Naive thymus-derived CD4-positive, alpha-beta T cell (primary cell): Measurements from ENCODE around the gene MGLL. TPM values are rescaled to one million over a fixed set of nuclear protein-coding genes. Genes with fewer than 3 reads are reported as not detected.

Experiments
- ATAC-seq: fragments of 150-1000 bp; cut with Tn5 transposase; 2 replicates; pipeline ENCODE4 v1.10.0; 2021; ENCODE audit warnings: mild to moderate bottlenecking, moderate library complexity
- CTCF ChIA-PET: fragments of 350-600 bp; sonication (Branson Sonifier 250); formaldehyde crosslinking; loops from one replicate; lab custom pipeline; 2021; ENCODE audit warnings: antibody characterized with exemption; lab: Charles Lee
- POLR2A ChIA-PET: fragments of 350-600 bp; sonication (Branson Sonifier 250); formaldehyde crosslinking; loops from one replicate; lab custom pipeline; 2021; ENCODE audit warnings: antibody characterized with exemption, inconsistent platforms; lab: Charles Lee
- DNase-seq, 9 donors: peaks; one replicate each; pipeline versions ENCODE4 v3.0.0 to v3.0.0-alpha.2; 2020 to 2022; ENCODE audit warnings: mixed read lengths in 1 of 9
- H3K27ac ChIP-seq: one replicate; pipeline ENCODE4 v1.7.0; 2013; ENCODE audit warnings: mild to moderate bottlenecking, low read depth, low read length, moderate library complexity
- H3K27me3 ChIP-seq, 2 donors: one replicate each; pipeline ENCODE4 v1.7.0; 2013; ENCODE audit warnings: low read length in 2 of 2, mild to moderate bottlenecking in 2 of 2, moderate library complexity in 2 of 2; ENCODE audit not compliant: control insufficient read depth in 2 of 2, insufficient read depth in 2 of 2
- H3K36me3 ChIP-seq, 3 experiments: 1 replicate in 2 of 3; 2 replicates in 1 of 3; pipeline ENCODE4 v1.7.0; 2013; ENCODE audit warnings: low read length in 3 of 3, mild to moderate bottlenecking in 3 of 3, moderate library complexity in 1 of 3; ENCODE audit not compliant: insufficient read depth in 3 of 3, control insufficient read depth in 2 of 3
- H3K4me1 ChIP-seq, 2 donors: one replicate each; pipeline ENCODE4 v1.7.0; 2013; ENCODE audit warnings: low read length in 2 of 2, mild to moderate bottlenecking in 2 of 2, moderate library complexity in 1 of 2; ENCODE audit not compliant: control insufficient read depth in 2 of 2, insufficient read depth in 2 of 2
- H3K4me3 ChIP-seq: 2 replicates; pipeline ENCODE4 v1.7.0; 2013; ENCODE audit warnings: mild to moderate bottlenecking, low read length
- H3K9me3 ChIP-seq, 3 experiments: 1 replicate in 2 of 3; 2 replicates in 1 of 3; pipeline ENCODE4 v1.7.0; 2013; ENCODE audit warnings: low read length in 3 of 3; ENCODE audit not compliant: control insufficient read depth in 2 of 3
- H3K27ac Mint-ChIP-seq, 9 donors: one replicate each; pipeline ENCODE4 v1.8.0; 2020 to 2022; ENCODE audit warnings: mixed read lengths in 9 of 9, mild to moderate bottlenecking in 8 of 9, moderate library complexity in 5 of 9, inconsistent platforms in 2 of 9
- H3K27me3 Mint-ChIP-seq, 5 donors: one replicate each; pipeline ENCODE4 v1.8.0; 2021 to 2022; ENCODE audit warnings: mixed read lengths in 5 of 5, mild to moderate bottlenecking in 1 of 5
- H3K36me3 Mint-ChIP-seq, 5 donors: one replicate each; pipeline ENCODE4 v1.8.0; 2020 to 2022; ENCODE audit warnings: mixed read lengths in 5 of 5, mild to moderate bottlenecking in 3 of 5, inconsistent platforms in 1 of 5
- H3K4me1 Mint-ChIP-seq, 7 donors: one replicate each; pipeline ENCODE4 v1.8.0; 2020 to 2022; ENCODE audit warnings: mixed read lengths in 7 of 7, mild to moderate bottlenecking in 3 of 7, inconsistent platforms in 1 of 7
- H3K4me3 Mint-ChIP-seq, 10 donors: one replicate each; pipeline ENCODE4 v1.8.0; 2020 to 2022; ENCODE audit warnings: mild to moderate bottlenecking in 10 of 10, mixed read lengths in 10 of 10, moderate library complexity in 6 of 10, inconsistent platforms in 2 of 10
- H3K9me3 Mint-ChIP-seq, 11 donors: one replicate each; pipeline ENCODE4 v1.8.0; 2020 to 2022; ENCODE audit warnings: mixed read lengths in 11 of 11, mild to moderate bottlenecking in 4 of 11, inconsistent platforms in 1 of 11, moderate library complexity in 1 of 11
- intact Hi-C, 2 donors: fragments of 100-400 bp; cut with micrococcal nuclease; formaldehyde crosslinking; loops; one replicate each; pipeline ENCODE4 v1.15.1; 2023
- polyA plus RNA-seq, 2 donors: library from polyadenylated mRNA; unstranded; fragments of 300-500 nt; fragmentation: Illumina TruSeq; gene quantifications; one replicate each; pipeline ENCODE4 v1.2.3, GENCODE V29; 2021
- total RNA-seq, 6 experiments: library from RNA in 5 of 6; stranded (reverse) in 5 of 6; gene quantifications; 1 replicate in 5 of 6; 2 replicates in 1 of 6; pipeline ENCODE4 v1.2.3 and lab custom pipeline; 2021 to 2026

The MGLL gene
- total and polyA plus RNA-seq, 7 experiments from 2014 or later, result 1.0 to 6.0 (median 2.1) TPM; not detected in 2

GRCh38 chr3:127809211-127809610, 13.1 kb downstream of the MGLL start:
- no peaks in the 10 kb centered on the region for H3K36me3 ChIP-seq
- no peaks in the 10 kb centered on the region for H3K4me1 ChIP-seq
- H3K27ac Mint-ChIP-seq, result no peak overlapping the region
- ChIA-PET POLR2A (no interaction called here), CTCF (no interaction called here)
- H3K4me3 ChIP-seq, result no peak overlapping the region
- ATAC-seq, result no peak
- peaks cover 0 to 25% (median 10%) of the 10 kb centered on the region in 5 donors for H3K27me3 Mint-ChIP-seq
- intact Hi-C loops, result no loop called here
- H3K27me3 ChIP-seq, result no peaks in the 10 kb centered on the region
- H3K9me3 Mint-ChIP-seq, result peaks cover 0 to 16% (median 0%) of the 10 kb centered on the region in 11 donors
- peaks cover 0 to 8% (median 5%) of the 10 kb centered on the region in 7 donors for H3K4me1 Mint-ChIP-seq
- no peaks in the 10 kb centered on the region for H3K9me3 ChIP-seq
- H3K4me3 Mint-ChIP-seq, result no peak overlapping the region
- no peak for DNase-seq
- no peak overlapping the region for H3K27ac ChIP-seq
- no peaks in the 10 kb centered on the region for H3K36me3 Mint-ChIP-seq

GRCh38 chr3:127808197-127808596, 14.1 kb downstream of the MGLL start:
- H3K36me3 ChIP-seq, result no peaks in the 10 kb centered on the region
- Mint-ChIP-seq H3K9me3 (peaks cover 0 to 16% (median 0%) of the 10 kb centered on the region in 11 donors), H3K27me3 (peaks cover 0 to 23% (median 3%) of the 10 kb centered on the region in 5 donors), H3K27ac (no peak overlapping the region), H3K4me1 (peaks cover 0 to 8% (median 5%) of the 10 kb centered on the region in 7 donors), H3K36me3 (no peaks in the 10 kb centered on the region), H3K4me3 (no peak overlapping the region)
- no peaks in the 10 kb centered on the region for H3K9me3 ChIP-seq
- H3K27ac ChIP-seq, result no peak overlapping the region
- intact Hi-C loops, result no loop called here
- no peak for ATAC-seq
- no peak for DNase-seq
- no peak overlapping the region for H3K4me3 ChIP-seq
- H3K27me3 ChIP-seq, result no peaks in the 10 kb centered on the region
- CTCF ChIA-PET, result interaction anchor here (0.7 kb wide), 1 partner anchor 114 kb away, joined by 3 read pairs; no protein-coding TSS in a partner anchor
- POLR2A ChIA-PET, result no interaction called here
- H3K4me1 ChIP-seq, result no peaks in the 10 kb centered on the region

GRCh38 chr3:127805026-127805753, 17.1 kb downstream of the MGLL start:
- intact Hi-C loops, result no loop called here
- H3K27ac Mint-ChIP-seq, result no peak overlapping the region
- no peaks in the 10 kb centered on the region for H3K27me3 ChIP-seq
- no peaks in the 10 kb centered on the region for H3K4me1 ChIP-seq
- no peaks in the 10 kb centered on the region for H3K9me3 ChIP-seq
- ATAC-seq, result no peak
- H3K36me3 ChIP-seq, result no peaks in the 10 kb centered on the region
- no peak for DNase-seq
- peaks cover 0 to 5% (median 0%) of the 10 kb centered on the region in 5 donors for H3K27me3 Mint-ChIP-seq
- peaks cover 0 to 2% (median 0%) of the 10 kb centered on the region in 5 donors for H3K36me3 Mint-ChIP-seq
- H3K4me3 ChIP-seq, result no peak overlapping the region
- ChIA-PET POLR2A (no interaction called here), CTCF (no interaction called here)
- H3K4me3 Mint-ChIP-seq, result no peak overlapping the region
- H3K4me1 Mint-ChIP-seq, result peaks cover 0 to 15% (median 9%) of the 10 kb centered on the region in 7 donors
- H3K27ac ChIP-seq, result no peak overlapping the region
- peaks cover 0 to 10% (median 0%) of the 10 kb centered on the region in 11 donors for H3K9me3 Mint-ChIP-seq

GRCh38 chr3:127804141-127804540, 18.2 kb downstream of the MGLL start:
- H3K4me1 ChIP-seq, result no peaks in the 10 kb centered on the region

GRCh38 chr3:127803619-127804018, 18.7 kb downstream of the MGLL start:
- no peak overlapping the region for H3K4me3 ChIP-seq
- ChIA-PET CTCF (no interaction called here), POLR2A (no interaction called here)
- intact Hi-C loops, result no loop called here
- H3K9me3 ChIP-seq, result no peaks in the 10 kb centered on the region
- Mint-ChIP-seq H3K9me3 (peaks cover 0 to 8% (median 0%) of the 10 kb centered on the region in 11 donors), H3K4me3 (no peak overlapping the region), H3K27ac (no peak overlapping the region), H3K36me3 (peaks cover 0 to 4% (median 0%) of the 10 kb centered on the region in 5 donors), H3K4me1 (peaks cover 0 to 23% (median 9%) of the 10 kb centered on the region in 7 donors), H3K27me3 (peaks cover 0 to 7% (median 0%) of the 10 kb centered on the region in 5 donors)
- H3K27ac ChIP-seq, result no peak overlapping the region
- H3K4me1 ChIP-seq, result no peaks in the 10 kb centered on the region
- DNase-seq, result no peak
- no peaks in the 10 kb centered on the region for H3K27me3 ChIP-seq
- no peaks in the 10 kb centered on the region for H3K36me3 ChIP-seq
- no peak for ATAC-seq

More at GRCh38 chr3:127804141-127804540, 18.2 kb downstream of the MGLL start:
- H3K9me3 Mint-ChIP-seq, result peaks cover 0 to 10% (median 0%) of the 10 kb centered on the region in 11 donors
- Histone ChIP-seq H3K36me3 (no peaks in the 10 kb centered on the region), H3K27ac (no peak overlapping the region), H3K4me3 (no peak overlapping the region), H3K9me3 (no peaks in the 10 kb centered on the region), H3K27me3 (no peaks in the 10 kb centered on the region)
- POLR2A ChIA-PET, result no interaction called here
- no peak overlapping the region for H3K27ac Mint-ChIP-seq
- CTCF ChIA-PET, result no interaction called here
- no peak overlapping the region for H3K4me3 Mint-ChIP-seq
- peaks cover 0 to 4% (median 0%) of the 10 kb centered on the region in 5 donors for H3K36me3 Mint-ChIP-seq
- intact Hi-C loops, result no loop called here
- H3K27me3 Mint-ChIP-seq, result peaks cover 0 to 8% (median 0%) of the 10 kb centered on the region in 5 donors
- DNase-seq (no peak), ATAC-seq (no peak)
- peaks cover 0 to 23% (median 9%) of the 10 kb centered on the region in 7 donors for H3K4me1 Mint-ChIP-seq

GRCh38 chr3:127802606-127803005, 19.7 kb downstream of the MGLL start:
- ATAC-seq (no peak), DNase-seq (no peak)
- intact Hi-C loops, result no loop called here
- H3K9me3 Mint-ChIP-seq, result peaks cover 0 to 4% (median 0%) of the 10 kb centered on the region in 11 donors
- peaks cover 0 to 5% (median 0%) of the 10 kb centered on the region in 5 donors for H3K27me3 Mint-ChIP-seq
- Histone ChIP-seq H3K9me3 (no peaks in the 10 kb centered on the region), H3K27ac (no peak overlapping the region), H3K36me3 (no peaks in the 10 kb centered on the region), H3K4me1 (no peaks in the 10 kb centered on the region), H3K4me3 (no peak overlapping the region), H3K27me3 (no peaks in the 10 kb centered on the region)
- no peak overlapping the region for H3K4me3 Mint-ChIP-seq
- POLR2A ChIA-PET, result interaction anchor here (0.6 to 0.7 kb wide), 2 partner anchors 42 to 1497 kb away, joined by 3 read pairs; no protein-coding TSS in a partner anchor
- peaks cover 0 to 4% (median 0%) of the 10 kb centered on the region in 5 donors for H3K36me3 Mint-ChIP-seq
- CTCF ChIA-PET, result no interaction called here
- no peak overlapping the region for H3K27ac Mint-ChIP-seq
- H3K4me1 Mint-ChIP-seq, result peaks cover 0 to 18% (median 9%) of the 10 kb centered on the region in 7 donors
